Brain pericyte (primary cell): ENCODE results near the gene HBZ.
"Not testable (repeated sequence)": the region's sequence is repeated elsewhere in the genome, so short reads cannot be mapped to it uniquely, and the experiment has no call there.

Source experiments
- DNase-seq: peaks from one replicate; pipeline ENCODE4 v3.0.0-alpha.2; 2012; ENCODE audit warnings: low read depth, low spot score

The HBZ gene

DNA sequence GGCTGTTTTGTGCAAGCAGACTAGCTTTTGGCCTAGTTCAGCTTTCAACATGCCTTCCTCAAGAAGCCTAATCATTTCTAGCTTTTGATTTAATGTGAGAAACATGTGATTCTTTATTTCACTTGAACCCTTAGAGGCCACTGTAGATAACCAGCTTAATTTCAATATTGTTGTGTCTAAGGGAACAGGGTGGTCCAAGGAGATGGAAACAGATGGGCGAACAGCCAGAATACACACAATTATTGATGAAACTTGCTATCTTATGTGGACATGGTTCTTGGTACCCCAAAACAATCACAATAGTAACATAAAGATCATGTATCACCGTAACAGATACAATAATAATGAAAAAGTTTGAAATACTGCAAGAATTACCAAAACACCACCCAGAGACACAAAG is 18.7 kb upstream of the HBZ start:
- DNase-seq = no peak

DNA sequence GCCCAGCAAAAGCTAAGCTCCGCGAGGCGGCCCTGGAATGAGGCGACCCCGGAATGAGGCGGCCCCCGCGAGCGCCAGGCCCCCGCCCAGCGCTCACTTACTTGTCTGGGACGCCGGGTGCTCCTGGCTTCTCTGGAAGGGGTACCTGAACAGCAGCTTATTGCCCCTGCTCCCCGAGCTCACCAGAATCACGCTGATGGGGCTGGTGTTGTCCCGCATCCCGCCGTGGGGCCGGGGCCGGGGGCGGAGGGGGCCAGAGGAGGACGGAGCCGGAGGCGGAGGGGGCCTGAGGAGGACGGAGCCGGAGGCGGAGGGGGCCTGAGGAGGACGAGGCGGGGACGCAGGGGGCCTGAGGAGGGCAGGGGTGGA is 14.4 kb upstream of the HBZ start:
- no peak for DNase-seq

GRCh38 chr16:140175-140857 is 12.1 kb upstream of the HBZ start:
- no peak for DNase-seq

- DNase-seq = no peak
Observed at GRCh38 chr16:142405-142967, 10.0 kb upstream of the HBZ start.

DNA sequence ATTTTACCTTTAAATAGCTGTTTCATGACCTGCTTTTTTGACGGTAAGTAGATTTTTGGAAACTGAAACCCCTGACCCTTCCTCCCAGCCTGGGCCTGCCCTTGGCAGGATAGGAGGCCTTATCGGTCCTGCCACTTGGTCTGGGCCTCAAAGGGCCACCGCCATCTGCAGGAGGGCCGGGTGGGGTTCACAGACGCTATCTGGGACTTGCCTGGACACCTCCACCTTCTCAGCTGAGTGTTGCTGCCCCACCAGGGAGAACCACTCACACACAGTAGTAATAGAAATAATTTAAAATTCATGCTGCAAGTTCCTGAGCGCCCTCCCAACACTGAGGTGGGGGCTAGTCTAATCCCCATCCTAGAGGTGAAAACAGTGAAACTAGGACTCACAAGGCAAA is 9.4 kb upstream of the HBZ start:
- DNase-seq = no peak

GRCh38 chr16:143456-143855 is 9.0 kb upstream of the HBZ start:
- no peak for DNase-seq

- DNase-seq = no peak
Observed at GRCh38 chr16:144797-145252, 7.6 kb upstream of the HBZ start.

GRCh38 chr16:146646-147045 is 5.8 kb upstream of the HBZ start:
- DNase-seq = no peak

GRCh38 chr16:149024-149660 is 3.3 kb upstream of the HBZ start:
- DNase-seq = no peak

DNA sequence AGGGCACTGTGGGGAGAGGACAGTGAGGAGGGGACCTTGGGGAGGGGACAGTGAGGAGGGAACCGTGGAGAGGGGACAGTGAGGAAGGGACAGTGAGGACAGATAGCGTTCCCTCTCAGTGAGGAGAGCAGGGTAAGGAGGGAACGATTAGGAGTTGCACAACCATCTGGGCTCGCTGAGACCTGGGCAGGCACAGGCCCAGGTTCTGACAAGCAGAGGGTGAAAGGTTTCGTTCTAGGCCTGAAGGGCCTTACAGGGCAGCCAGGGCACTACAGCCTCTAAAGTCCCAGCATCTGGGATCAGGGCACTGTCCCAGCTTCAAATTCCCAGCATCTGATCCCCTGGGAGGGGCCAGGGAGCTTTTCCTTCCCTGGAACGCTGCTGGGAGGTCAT is 681 bp downstream of the HBZ start:
- DNase-seq = not testable (repeated sequence)

GRCh38 chr16:153550-154216 is 1.2 kb downstream of the HBZ start:
- not testable (repeated sequence) for DNase-seq

- no peak for DNase-seq
Observed at GRCh38 chr16:154217-155030, 2.0 kb downstream of the HBZ start.

GRCh38 chr16:155031-155398 is 2.6 kb downstream of the HBZ start:
- DNase-seq = no peak

- DNase-seq = no peak
Observed at GRCh38 chr16:159136-159849, 6.8 kb downstream of the HBZ start.

GRCh38 chr16:160242-160641 is 7.8 kb downstream of the HBZ start:
- DNase-seq = not testable (repeated sequence)

DNA sequence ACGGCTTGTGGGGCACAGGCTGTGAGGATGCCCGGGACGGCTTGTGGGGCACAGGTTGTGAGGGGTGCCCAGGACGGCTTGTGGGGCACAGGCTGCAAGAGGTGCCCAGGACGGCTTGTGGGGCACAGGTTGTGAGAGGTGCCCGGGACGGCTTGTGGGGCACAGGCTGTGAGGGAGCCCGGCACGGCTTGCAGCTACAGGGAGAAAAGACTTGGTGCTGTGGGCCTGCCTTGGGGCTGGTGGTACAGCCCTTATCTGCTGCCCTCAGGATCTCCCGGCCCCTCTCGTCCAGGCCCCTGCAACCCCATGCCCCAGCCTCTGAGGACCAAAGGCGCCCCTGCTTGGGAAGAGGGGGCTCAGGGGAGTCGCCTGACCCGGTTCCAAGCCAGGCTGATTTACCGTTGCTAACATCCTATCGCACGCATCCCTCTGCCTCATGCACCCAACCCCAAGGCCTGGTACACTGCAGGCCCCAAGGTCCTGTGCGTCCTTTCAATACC is 8.3 kb downstream of the HBZ start:
- DNase-seq = no peak

GRCh38 chr16:162271-162991 is 10.0 kb downstream of the HBZ start:
- DNase-seq = no peak

DNA sequence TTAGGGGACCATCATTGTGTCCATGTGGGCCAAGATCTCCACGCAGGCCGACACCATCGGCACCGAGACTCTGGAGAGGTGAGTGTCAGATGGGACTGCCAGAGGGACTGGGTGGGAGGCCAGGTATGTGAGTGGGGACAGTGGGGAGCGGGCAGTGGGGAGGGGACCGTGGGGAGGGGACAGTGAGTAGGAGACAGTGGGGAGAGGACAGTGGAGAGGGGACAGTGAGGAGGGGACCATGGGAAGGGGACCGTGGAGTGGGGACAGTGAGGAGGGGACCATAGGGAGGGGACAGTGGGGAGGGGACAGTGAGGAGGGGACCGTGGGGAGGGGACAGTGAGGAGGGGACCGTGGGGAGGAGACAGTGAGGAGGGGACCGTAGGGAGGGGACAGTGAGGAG is 10.7 kb downstream of the HBZ start:
- DNase-seq = not testable (repeated sequence)

DNA sequence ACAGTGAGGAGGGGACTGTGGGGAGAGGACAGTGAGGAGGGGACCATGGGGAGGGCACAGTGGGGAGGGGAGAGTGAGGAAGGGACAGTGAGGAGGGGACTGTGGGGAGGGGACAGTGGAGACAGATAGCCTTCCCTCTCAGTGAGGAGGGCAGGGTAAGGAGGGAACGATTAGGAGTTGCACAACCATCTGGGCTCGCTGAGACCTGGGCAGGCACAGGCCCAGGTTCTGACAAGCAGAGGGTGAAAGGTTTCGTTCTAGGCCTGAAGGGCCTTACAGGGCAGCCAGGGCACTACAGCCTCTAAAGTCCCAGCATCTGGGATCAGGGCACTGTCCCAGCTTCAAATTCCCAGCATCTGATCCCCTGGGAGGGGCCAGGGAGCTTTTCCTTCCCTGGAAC is 11.3 kb downstream of the HBZ start:
- not testable (repeated sequence) for DNase-seq

- not testable (repeated sequence) for DNase-seq
Observed at GRCh38 chr16:164134-164823, 11.8 kb downstream of the HBZ start.
